Endothelial cell of umbilical vein (primary cell): Measurements from ENCODE around the gene FOXS1. TPM values are rescaled to one million over a fixed set of nuclear protein-coding genes. Genes with fewer than 3 reads are reported as not detected.

ENCODE experiments used
- BruUV-seq: library from RNA; stranded (reverse); fragments of 400-500 nt; replicated peaks from 2 replicates; lab custom pipeline; 2021; lab: Mats Ljungman, UMichigan
- CTCF ChIA-PET: fragments of 300-600, 350-600 bp; sonication (Branson Sonifier 250); formaldehyde crosslinking; loops from one replicate; lab custom pipeline; 2021; ENCODE audit warnings: antibody characterized with exemption, inconsistent platforms; lab: Charles Lee
- POLR2A ChIA-PET: fragments of 300-600, 350-600 bp; sonication (Branson Sonifier 250); formaldehyde crosslinking; loops from one replicate; lab custom pipeline; 2021; ENCODE audit warnings: antibody characterized with exemption, inconsistent platforms; lab: Charles Lee
- DNase-seq: peaks from one replicate; pipeline ENCODE4 v3.0.0-alpha.2; 2011; ENCODE audit warnings: low read depth, low spot score
- FAIRE-seq: peaks from 2 replicates; lab custom pipeline; 2011; peaks lifted over from hg19 to GRCh38; lab: Jason Lieb, UNC
- H2AFZ ChIP-seq: 2 replicates; pipeline ENCODE4 v1.6.0; 2012; ENCODE audit warnings: low read depth, low read length, control low read depth, inconsistent platforms
- H3K27ac ChIP-seq: 2 replicates; pipeline ENCODE4 v1.5.1; 2011; ENCODE audit warnings: low read depth, mild to moderate bottlenecking, control low read depth, low read length, moderate library complexity; ENCODE audit not compliant: insufficient read depth
- H3K27me3 ChIP-seq, 2 experiments: 2 replicates each; pipeline versions ENCODE4 v1.6.0 to v1.6.1; 2011; ENCODE audit warnings: low read length in 2 of 2, mixed read lengths in 1 of 2; ENCODE audit not compliant: control insufficient read depth in 2 of 2, insufficient read depth in 2 of 2
- H3K36me3 ChIP-seq, 2 experiments: 2 replicates in 1 of 2; 3 replicates in 1 of 2; pipeline ENCODE4 v1.5.1; 2011; ENCODE audit warnings: low read length in 2 of 2, mild to moderate bottlenecking in 1 of 2, moderate library complexity in 1 of 2; ENCODE audit not compliant: control insufficient read depth in 2 of 2, insufficient read depth in 2 of 2; ENCODE audit errors: extremely low read depth in 1 of 2
- H3K4me1 ChIP-seq: 3 replicates; pipeline ENCODE4 v1.5.1; 2011; ENCODE audit warnings: mild to moderate bottlenecking, low read length; ENCODE audit not compliant: control insufficient read depth, insufficient read depth; ENCODE audit errors: extremely low read depth
- H3K4me2 ChIP-seq: 2 replicates; pipeline ENCODE4 v1.6.1; 2011; ENCODE audit warnings: low read length, control low read depth, mixed read lengths; ENCODE audit not compliant: insufficient read depth
- H3K4me3 ChIP-seq, 3 experiments: fragments of 200-600 bp in 1 of 3; sonication (generic), shearing (Covaris generic) in 1 of 3; replicated peaks in 1 of 3; 2 replicates each; pipeline ENCODE4 v1.5.1; 2011 to 2016; ENCODE audit warnings: control low read depth in 3 of 3, low read length in 3 of 3, mild to moderate bottlenecking in 2 of 3, inconsistent platforms in 1 of 3, low read depth in 1 of 3, moderate library complexity in 1 of 3; ENCODE audit not compliant: insufficient read depth in 1 of 3
- H3K79me2 ChIP-seq: 2 replicates; pipeline ENCODE4 v1.6.0; 2012; ENCODE audit warnings: low read length, inconsistent platforms; ENCODE audit not compliant: control insufficient read depth, insufficient read depth
- H3K9ac ChIP-seq: replicated peaks from 2 replicates; pipeline ENCODE3; 2011; ENCODE audit warnings: low read length, control low read depth; ENCODE audit not compliant: insufficient read depth; ENCODE audit errors: extremely low read depth
- H3K9me1 ChIP-seq: replicated peaks from 3 replicates; pipeline ENCODE4 v1.6.0; 2011; ENCODE audit warnings: mild to moderate bottlenecking, low read length; ENCODE audit not compliant: control insufficient read depth, insufficient read depth; ENCODE audit errors: extremely low read depth
- H3K9me3 ChIP-seq: replicated peaks from 2 replicates; pipeline ENCODE4 v1.5.1; 2012; ENCODE audit warnings: low read length, inconsistent platforms; ENCODE audit not compliant: control insufficient read depth, insufficient read depth
- H4K20me1 ChIP-seq: replicated peaks from 2 replicates; pipeline ENCODE3; 2011; ENCODE audit warnings: mild to moderate bottlenecking, low read length; ENCODE audit not compliant: control insufficient read depth, insufficient read depth; ENCODE audit errors: extremely low read depth
- EZH2 ChIP-seq: IDR thresholded peaks from 2 replicates; pipeline ENCODE4 v1.6.1; 2012; ENCODE audit warnings: borderline replicate concordance, low read depth, mild to moderate bottlenecking, moderate library complexity, low read length, inconsistent platforms; ENCODE audit not compliant: severe bottlenecking
- FOS ChIP-seq: IDR thresholded peaks from 2 replicates; pipeline ENCODE4 v1.6.1; 2011; ENCODE audit warnings: mild to moderate bottlenecking, low read length, moderate library complexity, borderline replicate concordance; ENCODE audit not compliant: insufficient read depth
- GATA2 ChIP-seq: IDR thresholded peaks from 2 replicates; pipeline ENCODE4 v1.7.0; 2011; ENCODE audit warnings: low read depth, mild to moderate bottlenecking, moderate library complexity, mixed read lengths, low read length; ENCODE audit not compliant: insufficient read length, insufficient read depth
- JUN ChIP-seq: IDR thresholded peaks from 2 replicates; pipeline ENCODE4 v1.6.1; 2011; ENCODE audit warnings: borderline replicate concordance, low read depth; ENCODE audit not compliant: insufficient read length, insufficient read depth
- MAX ChIP-seq: IDR thresholded peaks from 2 replicates; pipeline ENCODE4 v1.6.1; 2011; ENCODE audit not compliant: insufficient read depth, insufficient read length
- MYC ChIP-seq: IDR thresholded peaks from one replicate; pipeline ENCODE4 v1.6.1; 2011; ENCODE audit warnings: mild to moderate bottlenecking, low read depth, low read length
- POLR2A ChIP-seq: IDR thresholded peaks from 2 replicates; pipeline ENCODE4 v1.6.1; 2012; ENCODE audit warnings: low read depth, mild to moderate bottlenecking, control low read depth, low read length
- POLR2AphosphoS5 ChIP-seq: IDR thresholded peaks from 2 replicates; pipeline ENCODE4 v1.6.1; 2012; ENCODE audit warnings: low read depth, mild to moderate bottlenecking, control low read depth, low read length, moderate library complexity; ENCODE audit not compliant: insufficient read depth
- dilution Hi-C: fragments of 300-500 bp; cut with MboI; formaldehyde crosslinking; loops from one replicate; pipeline ENCODE4 v1.15.0; 2019; ENCODE audit warnings: low sequenced_read_pairs; ENCODE audit not compliant: extremely low pct_ligation_motif_present
- intact Hi-C: fragments of 100-400 bp; cut with micrococcal nuclease; formaldehyde crosslinking; loops from one replicate; pipeline ENCODE4 v1.10.0; 2022
- polyA plus RNA-seq, 4 experiments: library from polyadenylated mRNA; depleted of rRNA in 3 of 4; stranded (reverse) in 3 of 4; unstranded in 1 of 4; fragments of >200 nt; gene quantifications; 2 replicates each; pipeline versions ENCODE4 v1.2.1 to v1.2.3, GENCODE V29; 2011 to 2012; ENCODE audit warnings: missing spikeins in 1 of 4
- total RNA-seq: library from RNA; stranded (reverse); gene quantifications from 2 replicates; pipeline ENCODE4 v1.2.3, GENCODE V29; 2021

FOXS1 gene
- total and polyA plus RNA-seq, 2 donors (not counting 3 experiments of a cell fraction or from before 2014, with no cell fraction given) = 0.84 TPM; not detected in 1

DNA sequence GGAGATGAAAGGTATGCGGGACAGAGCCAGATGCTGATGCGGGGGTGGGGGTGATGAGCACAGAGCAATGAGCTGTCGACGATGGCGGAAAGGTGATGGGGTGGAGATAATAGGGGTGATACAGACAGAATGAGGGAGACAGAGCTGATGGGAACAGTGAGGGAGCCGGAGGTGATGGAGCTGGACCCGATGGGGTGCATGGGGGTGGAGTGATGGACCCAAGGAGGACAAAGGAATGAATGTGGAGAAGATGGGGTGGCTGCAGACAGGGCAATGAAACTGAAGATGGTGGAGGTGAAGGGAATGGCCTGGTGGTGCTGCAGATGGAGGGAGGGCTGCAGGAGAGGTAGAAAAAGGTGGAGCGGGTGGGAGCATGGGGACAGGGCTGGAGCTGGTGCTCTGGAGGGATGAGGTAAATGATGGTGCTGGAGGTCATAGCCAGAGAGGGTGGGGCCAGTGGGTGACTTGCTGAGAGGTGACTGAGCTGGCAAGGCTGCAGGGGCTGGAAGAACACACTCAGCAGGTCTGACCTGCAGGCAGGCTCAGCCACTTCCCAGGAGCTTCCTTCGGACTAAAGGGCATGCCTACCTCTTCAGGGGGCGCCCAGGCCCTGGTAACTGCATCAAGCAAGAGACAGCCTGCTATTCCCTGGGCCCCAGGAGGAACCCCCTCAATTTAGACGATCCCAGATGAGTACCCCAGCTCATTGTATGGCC lies 6.0 kb upstream of the FOXS1 start:
- DNase-seq (no peak), FAIRE-seq (no peak)
- Histone ChIP-seq H3K9ac (no peak overlapping the region), H3K4me1 (no peaks in the 10 kb centered on the region), H3K79me2 (no peaks in the 10 kb centered on the region), H3K9me1 (no peaks in the 10 kb centered on the region), H3K27ac (no peak overlapping the region), H3K4me3 (no peak overlapping the region), H3K9me3 (no peaks in the 10 kb centered on the region), H4K20me1 (no peaks in the 10 kb centered on the region), H3K36me3 (no peaks in the 10 kb centered on the region), H3K27me3 (peaks cover 20 to 25% of the 10 kb centered on the region in 2 experiments), H3K4me2 (no peak overlapping the region), H2AFZ (no peak overlapping the region)
- dilution Hi-C loops = no loop called here
- BruUV-seq = no TSS peak
- POLR2A ChIA-PET = no interaction called here
- no peak for TF ChIP-seq POLR2AphosphoS5
- TF ChIP-seq FOS = no peak
- TF ChIP-seq MAX = no peak
- no peak for TF ChIP-seq EZH2
- no peak for TF ChIP-seq JUN
- TF ChIP-seq POLR2A = no peak
- TF ChIP-seq MYC = no peak
- TF ChIP-seq GATA2 = no peak
- CTCF ChIA-PET = interaction anchor here (0.9 to 18.2 kb wide), 10 partner anchors 9 to 801 kb away, joined by 3 to 619 read pairs (median 10); partner anchors contain the start of genes MYLK2 and PDRG1
- intact Hi-C loops = no loop called here
